Right lobe of liver (tissue), 6 donors: ENCODE data around the gene EVL. TPM values are rescaled to one million over a fixed set of nuclear protein-coding genes. Genes with fewer than 3 reads are reported as not detected.

ENCODE experiments used
- ATAC-seq, 4 donors: fragments of 200-7000 bp; cut with Tn5 transposase; one replicate each; pipeline ENCODE4 v1.9.1; 2020; ENCODE audit warnings: mild to moderate bottlenecking in 4 of 4, moderate library complexity in 4 of 4
- DNase-seq, 3 donors: peaks; one replicate each; pipeline ENCODE4 v3.0.0-alpha.2; 2020
- H3K27ac ChIP-seq, 3 donors: fragments of 200-600 bp; one replicate each; pipeline ENCODE4 v1.8.0; 2022
- H3K27me3 ChIP-seq, 2 donors: fragments of 200-600 bp; one replicate each; pipeline ENCODE4 v1.8.0; 2022
- H3K36me3 ChIP-seq, 4 donors: fragments of 200-600 bp; sonication (generic) in 1 of 4; one replicate each; pipeline versions ENCODE4 v1.5.1 to v1.8.0; 2017 to 2022; ENCODE audit warnings: control low read depth in 1 of 4
- H3K4me1 ChIP-seq, 4 donors: fragments of 200-600 bp; sonication (generic) in 1 of 4; one replicate each; pipeline versions ENCODE4 v1.5.1 to v1.8.0; 2017 to 2022; ENCODE audit warnings: control low read depth in 1 of 4
- H3K4me3 ChIP-seq, 3 donors: fragments of 200-600 bp; one replicate each; pipeline ENCODE4 v1.8.0; 2022
- H3K9me3 ChIP-seq, 4 donors: fragments of 200-600 bp; sonication (generic) in 1 of 4; one replicate each; pipeline versions ENCODE4 v1.5.1 to v1.8.0; 2017 to 2022; ENCODE audit warnings: control low read depth in 1 of 4
- CTCF ChIP-seq, 4 donors: fragments of 200-600 bp in 3 of 4; fragments of 450-650 bp in 1 of 4; IDR thresholded peaks; one replicate each; pipeline versions ENCODE4 v1.5.1 to v1.8.0; 2016 to 2022; ENCODE audit warnings: antibody characterized with exemption in 4 of 4, mild to moderate bottlenecking in 2 of 4
- POLR2A ChIP-seq: fragments of 450-650 bp; IDR thresholded peaks from one replicate; pipeline ENCODE4 v1.6.1; 2017; ENCODE audit warnings: antibody characterized with exemption, mild to moderate bottlenecking
- WGBS: methylation state at CpG from one replicate; pipeline ENCODE4 v1.1.6; 2018; ENCODE audit warnings: low coverage, low lambda C conversion rate; ENCODE audit not compliant: insufficient coverage; ENCODE audit errors: missing lambda C conversion rate; 5-methylcytosine and 5-hydroxymethylcytosine counted together
- intact Hi-C, 2 donors: fragments of 100-400 bp; cut with DNase I; formaldehyde crosslinking; loops; one replicate each; pipeline versions ENCODE4 v1.11.2 to v1.14.1; 2022
- total RNA-seq, 6 experiments: library from RNA; depleted of rRNA in 2 of 6; stranded (reverse); fragments of >200 nt in 2 of 6; fragmentation: NEBNext Ultra II Directional in 3 of 6; extraction: Animal tissue kit (Norgen Biotek cat#: 25700) in 3 of 6; gene quantifications; one replicate each; pipeline versions ENCODE4 v1.1.0 to v1.2.4, GENCODE V29; 2016 to 2023
- donor health status: DM: no; HTN: yes; CAD: no.
- donor health status: DM: no; HTN: no; CAD: no.
- donor health status: DM: no; HTN: no; CAD: no.
- donor health status: DM: no; HTN: yes; CAD: no.
- donor health status: DM: no; HTN: yes; CAD: no.

Gene EVL
- total RNA-seq, 6 experiments from 2014 or later = 23.6 to 162 (median 68.4) TPM

GRCh38 chr14:100165376-100165775 lies 100.2 kb downstream of the EVL start:
- WGBS = 81% methylated on average over 10 of the region's 27 CpGs
- H3K9me3 ChIP-seq = no peaks in the 10 kb centered on the region
- H3K27me3 ChIP-seq = no peaks in the 10 kb centered on the region
- H3K36me3 ChIP-seq = no peaks in the 10 kb centered on the region
- ATAC-seq (peak in 2 of 4 donors; percentile 21 to 38), DNase-seq (no peak)
- no peak for TF ChIP-seq CTCF (IDR thresholded peaks at IDR 0.05)
- no peak for TF ChIP-seq POLR2A
- H3K27ac ChIP-seq = no peak overlapping the region
- no peak overlapping the region for H3K4me3 ChIP-seq
- intact Hi-C loops = no loop called here
- no peaks in the 10 kb centered on the region for H3K4me1 ChIP-seq

GRCh38 chr14:100165831-100166440 lies 100.7 kb downstream of the EVL start:
- ATAC-seq = no peak
- no peak overlapping the region for H3K4me3 ChIP-seq
- H3K27me3 ChIP-seq = no peaks in the 10 kb centered on the region
- WGBS = 75% methylated on average over 7 of the region's 16 CpGs
- TF ChIP-seq POLR2A = no peak
- TF ChIP-seq CTCF (IDR thresholded peaks at IDR 0.05) = no peak
- intact Hi-C loops = no loop called here
- no peak for DNase-seq
- H3K36me3 ChIP-seq = no peaks in the 10 kb centered on the region
- H3K27ac ChIP-seq = no peak overlapping the region
- H3K4me1 ChIP-seq = no peaks in the 10 kb centered on the region
- no peaks in the 10 kb centered on the region for H3K9me3 ChIP-seq

- intact Hi-C loops = no loop called here
Measured at GRCh38 chr14:100168506-100168905, 103.3 kb downstream of the EVL start.

GRCh38 chr14:100170880-100171279 lies 105.7 kb downstream of the EVL start:
- Histone ChIP-seq H3K27ac (no peak overlapping the region), H3K4me1 (no peaks in the 10 kb centered on the region), H3K27me3 (no peaks in the 10 kb centered on the region), H3K4me3 (no peak overlapping the region), H3K9me3 (no peaks in the 10 kb centered on the region), H3K36me3 (no peaks in the 10 kb centered on the region)
- intact Hi-C loops = no loop called here
- WGBS = 88% methylated on average over 2 of the region's 2 CpGs
- DNase-seq (no peak), ATAC-seq (no peak)
- TF ChIP-seq CTCF (IDR thresholded peaks at IDR 0.05) = no peak
- no peak for TF ChIP-seq POLR2A

More at GRCh38 chr14:100168506-100168905, 103.3 kb downstream of the EVL start:
- Histone ChIP-seq H3K4me1 (no peaks in the 10 kb centered on the region), H3K36me3 (no peaks in the 10 kb centered on the region), H3K27ac (no peak overlapping the region), H3K9me3 (no peaks in the 10 kb centered on the region), H3K4me3 (no peak overlapping the region), H3K27me3 (no peaks in the 10 kb centered on the region)
- 73% methylated on average over 1 of the region's 1 CpG for WGBS
- TF ChIP-seq CTCF (IDR thresholded peaks at IDR 0.05) (no peak), POLR2A (no peak)
- DNase-seq (no peak), ATAC-seq (no peak)
